Gastrocnemius medialis (tissue), 4 donors: ENCODE data around the gene SLC24A4.

Experiments
- CTCF ChIP-seq, 5 experiments: fragments of 450-650 bp in 3 of 5; fragments of 200-600 bp in 2 of 5; sonication (generic) in 2 of 5; IDR thresholded peaks in 4 of 5; conservative IDR thresholded peaks in 1 of 5; 1 replicate in 4 of 5; 2 replicates in 1 of 5; pipeline ENCODE4 v1.5.1; 2016 to 2019; ENCODE audit warnings: antibody characterized with exemption in 5 of 5, mild to moderate bottlenecking in 3 of 5, moderate library complexity in 3 of 5
- POLR2A ChIP-seq, 2 donors: fragments of 450-650 bp; IDR thresholded peaks; one replicate each; pipeline ENCODE4 v1.6.1; 2017; ENCODE audit warnings: antibody characterized with exemption in 2 of 2, mild to moderate bottlenecking in 2 of 2, moderate library complexity in 2 of 2

GRCh38 chr14:92356677-92357076, 33.7 kb downstream of the SLC24A4 start:
- TF ChIP-seq CTCF (IDR thresholded peaks at IDR 0.05 in 4 of 5, conservative IDR thresholded peaks at IDR 0.05 in 1 of 5) (no peak), POLR2A (IDR thresholded peaks at IDR 0.05) (no peak)
